H1 (cell line): ENCODE measurements around the gene ZSCAN18. TPM values are rescaled to one million over a fixed set of nuclear protein-coding genes. Genes with fewer than 3 reads are reported as not detected.

Experiments used
- FOSL1 ChIP-seq: IDR thresholded peaks from 2 replicates; pipeline ENCODE4 v1.6.1; 2011; ENCODE audit warnings: mild to moderate bottlenecking, low read depth, low read length, moderate library complexity; ENCODE audit not compliant: insufficient read depth
- GTF2F1 ChIP-seq: IDR thresholded peaks from 2 replicates; pipeline ENCODE4 v1.6.1; 2012; ENCODE audit warnings: low read depth, low read length, improper control_type of control experiment, borderline replicate concordance
- JUN ChIP-seq: IDR thresholded peaks from 2 replicates; pipeline ENCODE4 v1.6.1; 2011; ENCODE audit warnings: low read depth, mild to moderate bottlenecking, improper control_type of control experiment, low read length
- NANOG ChIP-seq: IDR thresholded peaks from 2 replicates; pipeline ENCODE4 v1.6.1; 2011; ENCODE audit warnings: low read length, low read depth, mild to moderate bottlenecking, inconsistent platforms; ENCODE audit not compliant: insufficient read depth, poor library complexity, severe bottlenecking
- polyA plus RNA-seq, 7 experiments: library from polyadenylated mRNA; depleted of rRNA in 3 of 7; stranded (reverse) in 5 of 7; unstranded in 2 of 7; fragments of >200 nt in 5 of 7; fragments of 200-250 nt in 2 of 7; gene quantifications; 1 replicate in 5 of 7; 2 replicates in 1 of 7; 4 replicates in 1 of 7; pipeline versions ENCODE4 v1.2.1 to v1.2.3, GENCODE V29; 2011 to 2013; ENCODE audit warnings: missing spikeins in 2 of 7, mixed read lengths in 2 of 7
- total RNA-seq: library from RNA; stranded (reverse); fragmentation: NEBNext Ultra II Directional; extraction: Animal tissue kit (Norgen Biotek cat#: 25700); gene quantifications from 2 replicates; pipeline ENCODE4 v1.2.1, GENCODE V29; 2021
- TF ChIP-seq, protein P1 (sequence below): IDR thresholded peaks from 2 replicates; pipeline ENCODE4 v1.6.1; 2012; ENCODE audit warnings: low read length, inconsistent platforms

ZSCAN18 gene
- total and polyA plus RNA-seq, 2 of the 8 experiments (the other 6 are each of a cell fraction or from before 2014, with no cell fraction given): 37.0 to 41.4 TPM

- TF ChIP-seq, protein P1, sequence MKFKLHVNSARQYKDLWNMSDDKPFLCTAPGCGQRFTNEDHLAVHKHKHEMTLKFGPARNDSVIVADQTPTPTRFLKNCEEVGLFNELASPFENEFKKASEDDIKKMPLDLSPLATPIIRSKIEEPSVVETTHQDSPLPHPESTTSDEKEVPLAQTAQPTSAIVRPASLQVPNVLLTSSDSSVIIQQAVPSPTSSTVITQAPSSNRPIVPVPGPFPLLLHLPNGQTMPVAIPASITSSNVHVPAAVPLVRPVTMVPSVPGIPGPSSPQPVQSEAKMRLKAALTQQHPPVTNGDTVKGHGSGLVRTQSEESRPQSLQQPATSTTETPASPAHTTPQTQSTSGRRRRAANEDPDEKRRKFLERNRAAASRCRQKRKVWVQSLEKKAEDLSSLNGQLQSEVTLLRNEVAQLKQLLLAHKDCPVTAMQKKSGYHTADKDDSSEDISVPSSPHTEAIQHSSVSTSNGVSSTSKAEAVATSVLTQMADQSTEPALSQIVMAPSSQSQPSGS: no peak
- TF ChIP-seq FOSL1 (no peak), NANOG (no peak), JUN (no peak), GTF2F1 (no peak)
These were observed 50.4 kb downstream of the ZSCAN18 start (continued) for GRCh38 chr19:58047672-58048071.
